K562 (cell line): ENCODE results near the gene CEP290. TPM values are rescaled to one million over a fixed set of nuclear protein-coding genes. Genes with fewer than 3 reads are reported as not detected.

Experiments
- MGA ChIP-seq: fragments of 450-650 bp; IDR thresholded peaks from 2 replicates; pipeline ENCODE4 v1.6.1; 2016; ENCODE audit warnings: mild to moderate bottlenecking, moderate library complexity
- TEAD1 ChIP-seq, 2 experiments: fragments of 450-650 bp in 1 of 2; sonication (generic) in 1 of 2; formaldehyde crosslinking; IDR thresholded peaks; 2 replicates each; pipeline versions ENCODE4 v1.4.0 to v1.8.0; 2020 to 2022; ENCODE audit warnings: mild to moderate bottlenecking in 2 of 2, missing genetic modification reagents in 1 of 2
- WHSC1 ChIP-seq: IDR thresholded peaks from one replicate; pipeline ENCODE4 v1.6.1; 2012; ENCODE audit warnings: low read length, control low read depth, inconsistent platforms
- XRCC5 ChIP-seq: fragments of 200-400 bp; formaldehyde crosslinking; IDR thresholded peaks from 2 replicates; pipeline ENCODE4 v1.6.1; 2017; ENCODE audit warnings: low read depth, mild to moderate bottlenecking, low read length
- ZNF134 ChIP-seq: fragments of 250-450 bp; sonication (Bioruptor Pico); conservative IDR thresholded peaks from 2 replicates; pipeline ENCODE4 v1.4.0; 2020
- ZNF609 ChIP-seq: sonication (generic); formaldehyde crosslinking; IDR thresholded peaks from 2 replicates; pipeline ENCODE4 v1.8.1; 2023; ENCODE audit warnings: missing genetic modification reagents, mild to moderate bottlenecking, borderline replicate concordance
- polyA plus RNA-seq, 8 experiments: library from polyadenylated mRNA; depleted of rRNA in 4 of 8; stranded (reverse) in 5 of 8; unstranded in 3 of 8; fragments of >200 nt; fragmentation: Nextera tagmentation in 2 of 8; fragmentation: Illumina TruSeq in 1 of 8; extraction: Ambion mirVana in 2 of 8; extraction: Trizol in 1 of 8; gene quantifications; 2 replicates each; pipeline versions ENCODE4 v1.2.1 to v1.2.3, GENCODE V29; 2011 to 2014; ENCODE audit warnings: inconsistent platforms in 1 of 8, missing spikeins in 1 of 8
- total RNA-seq, 7 experiments: library from RNA; depleted of rRNA in 6 of 7; stranded (reverse); fragments of >200 nt in 6 of 7; fragmentation: Illumina TruSeq in 2 of 7; extraction: Trizol in 2 of 7; gene quantifications; 2 replicates each; pipeline versions ENCODE4 v1.2.1 to v1.2.3, GENCODE V29; 2011 to 2021; ENCODE audit warnings: low replicate concordance in 1 of 7
- TF ChIP-seq, protein P1 (sequence below): fragments of 250-450 bp; sonication (Bioruptor Pico); IDR thresholded peaks from 2 replicates; pipeline ENCODE4 v1.5.0; 2021; ENCODE audit warnings: mild to moderate bottlenecking, borderline replicate concordance

The CEP290 gene
- total and polyA plus RNA-seq, 9 of the 15 experiments (the other 6 are each of a cell fraction or from before 2014, with no cell fraction given) = 7.2 to 19.4 (median 18.1) TPM

- TF ChIP-seq MGA = peak; percentile 64; the same call in 1 of the 2 replicates
- peak; percentile 59; the same call in 1 of the 2 replicates for TF ChIP-seq ZNF134 (CRISPR knock-in tag)
- TF ChIP-seq XRCC5 = no peak
- TF ChIP-seq, protein P1, sequence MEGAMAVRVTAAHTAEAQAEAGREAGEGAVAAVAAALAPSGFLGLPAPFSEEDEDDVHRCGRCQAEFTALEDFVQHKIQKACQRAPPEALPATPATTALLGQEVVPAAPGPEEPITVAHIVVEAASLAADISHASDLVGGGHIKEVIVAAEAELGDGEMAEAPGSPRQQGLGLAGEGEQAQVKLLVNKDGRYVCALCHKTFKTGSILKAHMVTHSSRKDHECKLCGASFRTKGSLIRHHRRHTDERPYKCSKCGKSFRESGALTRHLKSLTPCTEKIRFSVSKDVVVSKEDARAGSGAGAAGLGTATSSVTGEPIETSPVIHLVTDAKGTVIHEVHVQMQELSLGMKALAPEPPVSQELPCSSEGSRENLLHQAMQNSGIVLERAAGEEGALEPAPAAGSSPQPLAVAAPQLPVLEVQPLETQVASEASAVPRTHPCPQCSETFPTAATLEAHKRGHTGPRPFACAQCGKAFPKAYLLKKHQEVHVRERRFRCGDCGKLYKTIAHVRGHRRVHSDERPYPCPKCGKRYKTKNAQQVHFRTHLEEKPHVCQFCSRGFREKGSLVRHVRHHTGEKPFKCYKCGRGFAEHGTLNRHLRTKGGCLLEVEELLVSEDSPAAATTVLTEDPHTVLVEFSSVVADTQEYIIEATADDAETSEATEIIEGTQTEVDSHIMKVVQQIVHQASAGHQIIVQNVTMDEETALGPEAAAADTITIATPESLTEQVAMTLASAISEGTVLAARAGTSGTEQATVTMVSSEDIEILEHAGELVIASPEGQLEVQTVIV (CRISPR knock-in tag) = peak; percentile 98
- TF ChIP-seq WHSC1 = no peak
- peak; percentile 68 to 80 for TF ChIP-seq TEAD1 (CRISPR knock-in tag; IDR thresholded peaks at IDR 0.05)
- no peak for TF ChIP-seq ZNF609 (CRISPR knock-in tag)
Observed at GRCh38 chr12:88141774-88142609, at the start of gene CEP290, which contains the start of gene TMTC3 (continued).
